Mucosa of rectum (tissue), 2 donors: Measurements from ENCODE around the gene TUBB2A.
"Not testable (repeated sequence)": the region's sequence is repeated elsewhere in the genome, so short reads cannot be mapped to it uniquely, and the experiment has no call there.

Experiments
- H3K27ac ChIP-seq, 2 donors: one replicate each; pipeline ENCODE4 v1.7.0; 2013; ENCODE audit warnings: inconsistent platforms in 2 of 2, low read depth in 2 of 2, low read length in 2 of 2
- H3K27me3 ChIP-seq, 2 donors: one replicate each; pipeline ENCODE4 v1.7.0; 2013; ENCODE audit warnings: low read length in 2 of 2; ENCODE audit not compliant: control insufficient read depth in 2 of 2, insufficient read depth in 2 of 2
- H3K36me3 ChIP-seq, 2 donors: one replicate each; pipeline ENCODE4 v1.7.0; 2013; ENCODE audit warnings: low read length in 2 of 2; ENCODE audit not compliant: control insufficient read depth in 2 of 2, insufficient read depth in 2 of 2
- H3K4me1 ChIP-seq, 2 donors: one replicate each; pipeline ENCODE4 v1.7.0; 2013; ENCODE audit warnings: low read length in 2 of 2, mild to moderate bottlenecking in 1 of 2; ENCODE audit not compliant: control insufficient read depth in 2 of 2, insufficient read depth in 2 of 2
- H3K4me3 ChIP-seq, 2 donors: one replicate each; pipeline ENCODE4 v1.7.0; 2013; ENCODE audit warnings: low read length in 2 of 2
- H3K9ac ChIP-seq, 2 donors: one replicate each; pipeline ENCODE4 v1.7.0; 2013; ENCODE audit warnings: low read length in 2 of 2, low read depth in 1 of 2, mild to moderate bottlenecking in 1 of 2
- H3K9me3 ChIP-seq, 2 donors: one replicate each; pipeline ENCODE4 v1.7.0; 2013; ENCODE audit warnings: low read length in 2 of 2; ENCODE audit not compliant: control insufficient read depth in 2 of 2
- donor health status: healthy.
- donor health status: Normal muscosa, but diverticular disease.

Gene TUBB2A

DNA sequence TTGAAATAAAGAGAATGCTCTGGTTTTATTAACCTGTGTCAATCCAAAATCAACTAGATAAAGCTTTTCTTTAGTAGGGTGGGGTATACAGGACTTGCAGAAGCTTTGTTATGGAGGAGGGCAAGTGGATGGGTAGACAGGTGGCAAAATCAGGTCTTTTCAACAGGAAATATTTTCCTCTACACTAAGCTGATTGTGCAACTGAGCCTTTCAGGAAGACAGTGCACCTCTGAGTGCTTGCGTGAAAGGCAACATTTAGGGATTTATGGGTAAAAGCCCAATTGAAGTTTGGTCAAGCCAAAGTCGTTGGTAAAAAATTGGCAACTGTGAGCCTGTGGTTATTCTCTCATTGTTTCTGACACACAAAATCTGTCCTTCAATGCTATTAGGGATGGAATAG lies 23.8 kb upstream of the TUBB2A start:
- H3K4me1 ChIP-seq: no peaks in the 10 kb centered on the region
- H3K36me3 ChIP-seq: no peaks in the 10 kb centered on the region

GRCh38 chr6:3179945-3180344 lies 22.6 kb upstream of the TUBB2A start:
- not testable (repeated sequence) for H3K9ac ChIP-seq, H3K27me3 ChIP-seq, H3K9me3 ChIP-seq, H3K4me1 ChIP-seq, H3K36me3 ChIP-seq, H3K4me3 ChIP-seq, H3K27ac ChIP-seq

More for the DNA sequence above, 23.8 kb upstream of the TUBB2A start:
- Histone ChIP-seq H3K9me3 (no peaks in the 10 kb centered on the region), H3K9ac (no peak overlapping the region), H3K4me3 (no peak overlapping the region), H3K27ac (no peak overlapping the region), H3K27me3 (peaks cover 0 to 2% of the 10 kb centered on the region in 2 donors)

DNA sequence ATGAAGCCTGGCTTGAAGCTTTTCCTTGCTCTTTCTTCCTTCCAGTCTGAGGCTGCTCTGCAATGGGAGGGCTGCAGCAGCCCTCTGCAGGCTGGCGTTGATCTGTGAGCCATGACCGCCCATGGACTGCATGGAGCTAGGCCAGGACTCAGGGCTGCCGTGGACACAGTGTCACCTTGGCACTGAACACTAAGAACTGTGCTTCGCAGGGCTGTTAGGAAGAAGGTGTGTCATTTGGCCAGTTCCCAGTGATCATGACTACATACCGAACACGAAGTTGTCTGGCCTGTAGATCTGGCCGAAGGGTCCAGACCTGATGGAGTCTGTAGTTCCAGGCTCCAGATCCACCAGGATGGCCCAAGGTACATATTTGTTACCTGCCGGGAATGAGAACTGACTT lies 21.3 kb upstream of the TUBB2A start:
- H3K4me1 ChIP-seq, H3K27me3 ChIP-seq, H3K9ac ChIP-seq, H3K36me3 ChIP-seq, H3K4me3 ChIP-seq, H3K9me3 ChIP-seq, H3K27ac ChIP-seq: not testable (repeated sequence)

- Histone ChIP-seq H3K9me3 (no peaks in the 10 kb centered on the region), H3K27ac (no peak overlapping the region), H3K9ac (no peak overlapping the region), H3K27me3 (peaks cover 0 to 2% of the 10 kb centered on the region in 2 donors), H3K4me1 (no peaks in the 10 kb centered on the region), H3K4me3 (no peak overlapping the region), H3K36me3 (no peaks in the 10 kb centered on the region)
These were observed 19.4 kb upstream of the TUBB2A start for GRCh38 chr6:3176562-3177355.

GRCh38 chr6:3175715-3176402 lies 18.5 kb upstream of the TUBB2A start:
- no peaks in the 10 kb centered on the region for H3K4me1 ChIP-seq
- H3K4me3 ChIP-seq: no peak overlapping the region
- H3K27ac ChIP-seq: no peak overlapping the region
- H3K9me3 ChIP-seq: no peaks in the 10 kb centered on the region
- no peak overlapping the region for H3K9ac ChIP-seq
- no peaks in the 10 kb centered on the region for H3K36me3 ChIP-seq
- H3K27me3 ChIP-seq: no peaks in the 10 kb centered on the region

- not testable (repeated sequence) for H3K9ac ChIP-seq, H3K27ac ChIP-seq, H3K27me3 ChIP-seq, H3K4me3 ChIP-seq, H3K4me1 ChIP-seq, H3K36me3 ChIP-seq, H3K9me3 ChIP-seq
These were observed 16.3 kb upstream of the TUBB2A start for GRCh38 chr6:3173636-3174089.

- not testable (repeated sequence) for H3K4me3 ChIP-seq, H3K4me1 ChIP-seq, H3K9me3 ChIP-seq, H3K27ac ChIP-seq, H3K27me3 ChIP-seq, H3K36me3 ChIP-seq, H3K9ac ChIP-seq
These were observed 15.4 kb upstream of the TUBB2A start for GRCh38 chr6:3172789-3173188.

- H3K4me1 ChIP-seq, H3K9me3 ChIP-seq, H3K27me3 ChIP-seq, H3K4me3 ChIP-seq, H3K27ac ChIP-seq, H3K36me3 ChIP-seq, H3K9ac ChIP-seq: not testable (repeated sequence)
These were observed 14.2 kb upstream of the TUBB2A start for GRCh38 chr6:3171313-3172175.

- not testable (repeated sequence) for H3K27ac ChIP-seq, H3K4me3 ChIP-seq, H3K9ac ChIP-seq, H3K4me1 ChIP-seq, H3K36me3 ChIP-seq, H3K9me3 ChIP-seq, H3K27me3 ChIP-seq
These were observed 13.3 kb upstream of the TUBB2A start for GRCh38 chr6:3170676-3171075.

GRCh38 chr6:3168046-3168445 lies 10.7 kb upstream of the TUBB2A start:
- not testable (repeated sequence) for H3K9me3 ChIP-seq

More at GRCh38 chr6:3168046-3168445, 10.7 kb upstream of the TUBB2A start:
- not testable (repeated sequence) for H3K4me3 ChIP-seq, H3K36me3 ChIP-seq, H3K27ac ChIP-seq, H3K9ac ChIP-seq, H3K4me1 ChIP-seq, H3K27me3 ChIP-seq
